T-helper 1 cell (primary cell): Measurements from ENCODE around the gene GTPBP2.
A peak's percentile ranks its signal among the peaks of the same experiment; 100 is the strongest.

Experiments used
- DNase-seq, 5 donors: peaks; one replicate each; pipeline ENCODE4 v3.0.0-alpha.2; 2012 to 2020

GTPBP2 gene

GRCh38 chr6:43575772-43576551 lies 53.1 kb downstream of the GTPBP2 start, which contains the start of the genes POLH and XPO5:
TSS of gene POLH (plus strand) at chr6:43576185. CDS start at chr6:43582320, 6,135 bp downstream.
TSS of gene XPO5 (minus strand) at chr6:43576038. CDS start at chr6:43575864, 174 bp downstream.
- DNase-seq, result peak; percentile 86 to 95 (median 88)

GRCh38 chr6:43575105-43575771 lies 53.8 kb downstream of the GTPBP2 start:
- no peak for DNase-seq

GRCh38 chr6:43572015-43572414 lies 57.0 kb downstream of the GTPBP2 start:
- DNase-seq, result no peak

GRCh38 chr6:43570876-43571441 lies 58.1 kb downstream of the GTPBP2 start:
- DNase-seq, result peak in 1 of 5 donors; percentile 90
